Activated naive CD4-positive, alpha-beta T cell treated with anti-CD3 and anti-CD28 coated beads, Interleukin-2, amount 50 U/mL, for 72 hours (primary cell): ENCODE measurements around the gene GREB1. TPM values are rescaled to one million over a fixed set of nuclear protein-coding genes. Genes with fewer than 3 reads are reported as not detected.

ENCODE experiments used
- ATAC-seq, 2 donors: fragments of 150-1000 bp; cut with Tn5 transposase; 2 replicates each; pipeline ENCODE4 v1.10.0; 2021; ENCODE audit warnings: mild to moderate bottlenecking in 2 of 2, moderate library complexity in 2 of 2
- DNase-seq, 2 donors: peaks; one replicate each; pipeline ENCODE4 v3.0.0; 2021 to 2022; ENCODE audit warnings: low spot score in 2 of 2
- H3K27ac Mint-ChIP-seq, 2 donors: one replicate each; pipeline ENCODE4 v1.8.0; 2022; ENCODE audit warnings: mild to moderate bottlenecking in 2 of 2, mixed read lengths in 2 of 2
- H3K36me3 Mint-ChIP-seq, 2 donors: one replicate each; pipeline ENCODE4 v1.8.0; 2022; ENCODE audit warnings: mixed read lengths in 2 of 2
- H3K9me3 Mint-ChIP-seq, 2 donors: one replicate each; pipeline ENCODE4 v1.8.0; 2022; ENCODE audit warnings: mixed read lengths in 2 of 2
- total RNA-seq, 2 donors: library from RNA; stranded (reverse); gene quantifications; one replicate each; pipeline ENCODE4 v1.2.3, GENCODE V29; 2022

GREB1 gene, protein sequence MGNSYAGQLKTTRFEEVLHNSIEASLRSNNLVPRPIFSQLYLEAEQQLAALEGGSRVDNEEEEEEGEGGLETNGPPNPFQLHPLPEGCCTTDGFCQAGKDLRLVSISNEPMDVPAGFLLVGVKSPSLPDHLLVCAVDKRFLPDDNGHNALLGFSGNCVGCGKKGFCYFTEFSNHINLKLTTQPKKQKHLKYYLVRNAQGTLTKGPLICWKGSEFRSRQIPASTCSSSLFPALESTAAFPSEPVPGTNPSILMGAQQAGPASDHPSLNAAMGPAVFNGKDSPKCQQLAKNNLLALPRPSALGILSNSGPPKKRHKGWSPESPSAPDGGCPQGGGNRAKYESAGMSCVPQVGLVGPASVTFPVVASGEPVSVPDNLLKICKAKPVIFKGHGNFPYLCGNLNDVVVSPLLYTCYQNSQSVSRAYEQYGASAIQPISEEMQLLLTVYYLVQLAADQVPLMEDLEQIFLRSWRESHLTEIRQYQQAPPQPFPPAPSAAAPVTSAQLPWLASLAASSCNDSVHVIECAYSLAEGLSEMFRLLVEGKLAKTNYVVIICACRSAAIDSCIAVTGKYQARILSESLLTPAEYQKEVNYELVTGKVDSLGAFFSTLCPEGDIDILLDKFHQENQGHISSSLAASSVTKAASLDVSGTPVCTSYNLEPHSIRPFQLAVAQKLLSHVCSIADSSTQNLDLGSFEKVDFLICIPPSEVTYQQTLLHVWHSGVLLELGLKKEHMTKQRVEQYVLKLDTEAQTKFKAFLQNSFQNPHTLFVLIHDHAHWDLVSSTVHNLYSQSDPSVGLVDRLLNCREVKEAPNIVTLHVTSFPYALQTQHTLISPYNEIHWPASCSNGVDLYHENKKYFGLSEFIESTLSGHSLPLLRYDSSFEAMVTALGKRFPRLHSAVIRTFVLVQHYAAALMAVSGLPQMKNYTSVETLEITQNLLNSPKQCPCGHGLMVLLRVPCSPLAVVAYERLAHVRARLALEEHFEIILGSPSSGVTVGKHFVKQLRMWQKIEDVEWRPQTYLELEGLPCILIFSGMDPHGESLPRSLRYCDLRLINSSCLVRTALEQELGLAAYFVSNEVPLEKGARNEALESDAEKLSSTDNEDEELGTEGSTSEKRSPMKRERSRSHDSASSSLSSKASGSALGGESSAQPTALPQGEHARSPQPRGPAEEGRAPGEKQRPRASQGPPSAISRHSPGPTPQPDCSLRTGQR (N-terminal part only)
- 1 to 10 TPM in 1 of 2 donors, under 1 TPM in 1; 0.91 to 1.2 TPM for total RNA-seq

GRCh38 chr2:11533278-11534070, at the start of gene GREB1:
Gene GREB1 (plus strand): TSS chr2:11534045. CDS start chr2:11556615, 22,570 bp downstream.
- no peak for ATAC-seq
- Mint-ChIP-seq H3K27ac (no peak within 1 kb of the TSS), H3K9me3 (no peaks in the 10 kb centered on the region), H3K36me3 (no peaks in the 10 kb centered on the region)
- no peak for DNase-seq

DNA sequence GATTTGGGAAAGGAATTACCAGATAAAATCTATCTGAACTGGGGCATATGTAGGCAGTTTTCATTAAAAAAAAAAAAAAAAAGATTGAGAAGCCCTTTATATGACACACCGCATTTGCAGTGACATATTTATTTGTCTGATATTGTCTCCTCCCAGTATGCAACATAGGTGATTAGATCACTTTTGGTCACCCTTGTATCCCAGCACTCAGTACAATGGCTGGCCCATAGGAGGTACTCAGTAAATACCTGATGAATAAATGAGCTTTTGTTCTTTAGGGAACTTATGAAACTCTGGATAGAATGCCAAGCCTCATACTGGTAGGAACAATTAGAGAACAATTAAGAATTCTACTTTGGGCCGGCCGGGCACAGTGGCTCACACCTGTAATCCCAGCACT, 45.0 kb upstream of the GREB1 start:
- Mint-ChIP-seq H3K9me3 (no peaks in the 10 kb centered on the region), H3K36me3 (no peaks in the 10 kb centered on the region), H3K27ac (no peak overlapping the region)
- DNase-seq: no peak
- no peak for ATAC-seq

GRCh38 chr2:11490194-11490593, 43.7 kb upstream of the GREB1 start:
- Mint-ChIP-seq H3K9me3 (no peaks in the 10 kb centered on the region), H3K27ac (no peak overlapping the region), H3K36me3 (no peaks in the 10 kb centered on the region)
- DNase-seq (no peak), ATAC-seq (no peak)

DNA sequence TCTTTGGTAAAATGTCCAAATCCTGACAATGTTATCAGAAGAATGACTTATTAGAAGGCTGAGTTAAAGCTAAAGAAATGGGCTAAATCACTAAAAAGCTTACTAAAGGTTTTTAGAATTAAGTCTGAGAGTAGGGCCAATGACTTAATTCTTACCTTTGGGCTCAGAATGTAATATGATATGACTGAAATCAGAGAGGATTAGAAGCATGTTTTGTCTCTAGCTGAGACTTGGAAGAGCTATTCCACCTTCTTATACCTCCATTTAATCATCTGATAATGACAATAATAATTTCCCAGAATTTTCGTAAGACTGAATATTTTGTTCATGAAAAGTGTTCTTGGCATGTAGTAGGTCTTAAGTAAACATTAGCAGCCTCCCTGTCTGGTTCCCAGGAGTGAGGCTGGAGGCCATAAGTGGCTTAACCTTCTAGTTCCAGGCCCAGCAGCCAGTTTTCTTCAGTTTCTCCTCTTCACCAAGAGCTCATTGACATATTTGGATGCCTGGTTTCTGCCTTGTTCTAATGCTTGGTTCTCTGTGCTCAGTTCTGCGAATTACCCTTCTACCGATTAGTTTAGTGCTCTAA, 42.4 kb upstream of the GREB1 start:
- no peak overlapping the region for H3K27ac Mint-ChIP-seq
- ATAC-seq (no peak), DNase-seq (no peak)
- no peaks in the 10 kb centered on the region for H3K9me3 Mint-ChIP-seq
- no peaks in the 10 kb centered on the region for H3K36me3 Mint-ChIP-seq

DNA sequence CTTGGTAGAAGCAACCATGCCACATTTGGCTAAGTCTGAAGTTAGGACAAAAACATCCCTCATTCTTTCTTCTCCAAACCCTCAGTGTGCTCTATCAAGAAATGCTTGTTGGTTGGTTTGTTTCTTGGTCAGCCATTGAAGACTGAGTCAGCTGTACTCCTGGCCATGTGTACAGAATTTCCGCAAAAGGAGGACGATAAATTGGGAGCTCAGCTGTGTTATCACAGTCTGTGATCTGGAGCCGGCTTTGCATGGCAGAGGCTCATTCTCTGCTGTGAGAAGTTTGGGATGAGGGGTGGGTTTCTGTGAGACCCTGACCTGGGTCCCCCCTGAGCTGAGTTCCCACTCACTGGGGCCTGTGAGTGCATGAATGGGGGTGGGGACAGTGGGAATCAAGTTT, 41.6 kb upstream of the GREB1 start:
- Mint-ChIP-seq H3K27ac (no peak overlapping the region), H3K9me3 (no peaks in the 10 kb centered on the region), H3K36me3 (no peaks in the 10 kb centered on the region)
- ATAC-seq (no peak), DNase-seq (no peak)

- Mint-ChIP-seq H3K27ac (no peak overlapping the region), H3K36me3 (no peaks in the 10 kb centered on the region), H3K9me3 (no peaks in the 10 kb centered on the region)
- ATAC-seq (no peak), DNase-seq (no peak)
These were observed 41.1 kb upstream of the GREB1 start for GRCh38 chr2:11492720-11493119.

- no peak for ATAC-seq
- H3K36me3 Mint-ChIP-seq: no peaks in the 10 kb centered on the region
- H3K9me3 Mint-ChIP-seq: no peaks in the 10 kb centered on the region
These were observed 40.6 kb upstream of the GREB1 start for GRCh38 chr2:11493282-11493681.

DNA sequence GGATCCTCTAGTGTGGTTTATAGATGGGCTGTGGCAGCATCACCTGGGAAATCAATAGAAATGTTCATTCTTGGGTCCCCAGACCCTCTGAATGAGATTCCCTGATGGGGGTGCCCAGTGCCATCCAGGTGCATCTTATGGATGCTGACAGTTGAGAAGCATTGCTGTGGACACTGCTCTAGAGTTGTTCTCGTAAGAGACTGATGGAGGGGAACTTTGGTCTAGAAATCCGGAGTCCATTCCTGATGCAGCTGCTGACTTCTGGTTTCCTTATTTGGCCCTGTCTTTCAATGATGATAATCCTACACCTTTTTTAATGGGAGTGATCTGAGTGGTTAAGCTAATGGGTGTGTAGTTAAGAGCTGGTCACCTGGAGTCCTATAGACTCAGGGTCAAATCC, 39.5 kb upstream of the GREB1 start:
- Mint-ChIP-seq H3K27ac (no peak overlapping the region), H3K36me3 (no peaks in the 10 kb centered on the region), H3K9me3 (no peaks in the 10 kb centered on the region)
- ATAC-seq (no peak), DNase-seq (no peak)

More at GRCh38 chr2:11493282-11493681, 40.6 kb upstream of the GREB1 start:
- no peak overlapping the region for H3K27ac Mint-ChIP-seq
- no peak for DNase-seq

GRCh38 chr2:11495844-11496681, 37.8 kb upstream of the GREB1 start:
- no peaks in the 10 kb centered on the region for H3K9me3 Mint-ChIP-seq
- no peaks in the 10 kb centered on the region for H3K36me3 Mint-ChIP-seq
- no peak overlapping the region for H3K27ac Mint-ChIP-seq
- ATAC-seq (no peak), DNase-seq (no peak)

DNA sequence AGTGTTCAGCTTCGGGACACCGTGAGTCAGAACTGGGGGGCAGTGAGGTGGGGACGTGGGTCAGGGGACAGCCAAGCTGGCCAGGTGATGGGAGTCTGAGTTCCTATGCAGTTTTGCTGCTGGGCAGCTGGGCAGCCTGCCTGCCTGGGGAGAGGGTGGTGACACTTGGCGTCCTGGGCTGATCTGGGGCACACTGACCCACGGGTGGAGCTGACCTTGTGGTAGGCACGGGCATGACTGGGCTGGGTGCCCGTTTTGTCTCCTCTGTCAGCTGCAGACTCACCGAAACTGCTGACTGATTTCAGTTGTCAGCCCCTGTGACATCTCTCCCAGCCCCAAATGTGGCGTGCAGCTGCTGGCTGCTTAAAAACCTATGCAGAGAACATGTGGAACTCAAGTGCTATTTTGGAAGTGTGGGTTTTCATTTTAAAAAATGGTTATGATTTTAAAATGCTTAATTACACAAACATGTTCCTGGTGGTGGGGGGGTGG, 35.3 kb upstream of the GREB1 start:
- Mint-ChIP-seq H3K36me3 (no peaks in the 10 kb centered on the region), H3K27ac (no peak overlapping the region), H3K9me3 (no peaks in the 10 kb centered on the region)
- ATAC-seq (no peak), DNase-seq (peak in 1 of 2 donors; percentile 6)

DNA sequence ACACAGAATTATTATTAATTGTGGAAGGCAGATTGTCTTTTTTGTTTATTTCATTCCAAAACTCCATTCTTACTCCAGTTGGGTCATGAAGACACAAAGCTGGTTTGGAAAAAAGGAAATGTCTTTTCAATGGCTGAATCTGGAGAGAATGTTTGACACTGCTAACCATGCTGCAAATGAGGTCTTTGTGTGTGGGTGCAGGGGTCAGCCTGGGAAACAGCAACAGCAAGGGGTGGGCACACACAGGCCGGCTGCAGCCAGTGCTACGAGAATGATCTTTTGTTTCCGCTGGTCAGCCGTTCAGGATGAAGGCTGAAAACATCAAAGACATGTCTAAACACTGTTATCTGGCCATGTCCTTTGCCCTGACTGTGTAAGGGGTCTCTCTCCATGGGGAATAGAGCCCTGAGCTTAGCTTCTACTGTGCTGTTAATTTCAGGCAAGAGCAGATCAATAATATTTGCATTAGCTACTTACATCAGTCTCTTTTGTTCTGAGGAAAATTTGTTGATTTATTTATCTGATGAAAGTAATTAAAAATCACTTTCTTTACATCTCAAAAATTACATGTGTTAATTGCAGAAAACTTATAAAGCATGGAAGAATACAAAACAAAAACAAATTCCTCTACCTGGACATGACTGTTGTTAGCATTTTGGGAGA, 34.6 kb upstream of the GREB1 start:
- Mint-ChIP-seq H3K27ac (no peak overlapping the region), H3K36me3 (no peaks in the 10 kb centered on the region), H3K9me3 (peaks cover 0 to 4% of the 10 kb centered on the region in 2 donors)
- no peak for ATAC-seq
- no peak for DNase-seq

GRCh38 chr2:11500702-11501303, 33.0 kb upstream of the GREB1 start:
- DNase-seq (no peak), ATAC-seq (no peak)
- Mint-ChIP-seq H3K36me3 (no peaks in the 10 kb centered on the region), H3K27ac (no peak overlapping the region), H3K9me3 (peaks cover 0 to 4% of the 10 kb centered on the region in 2 donors)

DNA sequence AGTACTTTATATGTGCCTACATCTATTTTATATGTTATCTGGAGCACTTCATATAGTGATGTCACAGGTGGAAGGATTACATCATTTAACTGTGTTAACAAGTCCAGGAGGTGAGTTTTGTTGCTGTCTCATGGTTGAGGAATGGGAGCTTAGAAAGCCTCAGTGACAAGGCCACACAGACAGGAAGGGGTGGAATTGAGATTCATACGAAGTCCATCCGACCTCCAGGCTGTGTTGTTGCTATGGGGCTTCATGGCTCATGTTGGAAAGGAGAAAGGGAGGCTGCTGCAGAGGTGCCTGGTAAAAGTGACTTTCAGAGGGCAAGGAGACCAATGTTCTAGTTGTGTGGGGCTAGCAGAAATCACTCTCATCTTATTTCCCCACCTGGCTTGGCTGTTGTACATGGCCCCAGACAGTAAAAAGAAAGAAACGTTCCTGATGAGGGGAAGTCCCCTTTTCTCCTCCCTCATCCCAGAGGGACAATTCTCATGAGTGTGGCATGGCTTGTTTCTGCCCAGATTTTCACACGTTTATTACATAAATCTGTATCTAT, 31.0 kb upstream of the GREB1 start:
- H3K36me3 Mint-ChIP-seq: no peaks in the 10 kb centered on the region
- no peak for DNase-seq
- H3K9me3 Mint-ChIP-seq: peaks cover 0 to 4% of the 10 kb centered on the region in 2 donors
- H3K27ac Mint-ChIP-seq: no peak overlapping the region
- no peak for ATAC-seq

GRCh38 chr2:11503354-11503927, 30.4 kb upstream of the GREB1 start:
- Mint-ChIP-seq H3K9me3 (peaks cover 0 to 4% of the 10 kb centered on the region in 2 donors), H3K36me3 (no peaks in the 10 kb centered on the region), H3K27ac (no peak overlapping the region)
- no peak for DNase-seq
- no peak for ATAC-seq
